HG02885 (cell line): Measurements from ENCODE around the gene LRP2BP.

Experiments used
- ATAC-seq: cut with Tn5 transposase; IDR thresholded peaks from one replicate; pipeline ENCODE4 v1.9.1; 2021; ENCODE audit warnings: mild to moderate bottlenecking; ENCODE audit not compliant: unreplicated experiment, poor library complexity

LRP2BP gene

DNA sequence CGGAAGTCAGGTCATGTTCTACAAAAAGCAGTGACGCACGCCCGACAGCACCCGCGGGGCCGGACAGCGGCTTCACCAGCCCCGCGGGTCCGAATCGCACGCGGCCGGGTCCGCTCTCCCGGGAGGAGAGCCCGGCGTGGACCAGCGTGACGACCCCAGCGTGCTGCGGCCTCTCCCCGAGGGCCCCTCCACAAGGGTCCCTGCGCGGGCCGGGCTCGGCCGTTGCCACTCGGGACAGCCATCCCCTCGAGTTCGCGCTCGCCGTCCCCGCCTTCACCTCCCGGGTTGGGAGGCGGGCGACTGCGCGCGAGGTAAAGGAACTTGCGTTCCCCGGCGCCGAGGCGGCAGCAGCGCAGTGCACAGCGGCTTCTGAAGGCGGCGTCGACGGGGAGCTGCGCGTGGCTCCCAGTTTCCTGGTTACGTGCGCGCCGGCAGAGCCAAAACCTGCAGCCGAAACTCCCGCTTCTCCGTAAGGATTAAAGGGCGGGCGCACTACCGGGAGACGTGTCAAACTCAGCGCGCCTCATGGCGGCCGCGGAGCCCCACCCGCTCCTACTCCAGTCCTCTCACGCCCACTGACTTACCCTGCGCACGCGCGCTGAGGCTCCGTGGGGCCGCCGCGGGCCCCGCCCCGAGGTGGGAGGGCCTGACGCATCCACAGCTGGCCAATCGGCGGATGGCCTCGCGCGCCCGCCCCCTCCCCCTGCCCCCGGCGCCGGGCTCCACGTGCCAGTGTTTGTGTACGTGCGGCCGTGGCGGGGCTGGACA, 416 bp upstream of the LRP2BP start:
- ATAC-seq: peak; percentile 81

- ATAC-seq: no peak
These were observed 1.0 kb downstream of the LRP2BP start for GRCh38 chr4:185394568-185395237.

DNA sequence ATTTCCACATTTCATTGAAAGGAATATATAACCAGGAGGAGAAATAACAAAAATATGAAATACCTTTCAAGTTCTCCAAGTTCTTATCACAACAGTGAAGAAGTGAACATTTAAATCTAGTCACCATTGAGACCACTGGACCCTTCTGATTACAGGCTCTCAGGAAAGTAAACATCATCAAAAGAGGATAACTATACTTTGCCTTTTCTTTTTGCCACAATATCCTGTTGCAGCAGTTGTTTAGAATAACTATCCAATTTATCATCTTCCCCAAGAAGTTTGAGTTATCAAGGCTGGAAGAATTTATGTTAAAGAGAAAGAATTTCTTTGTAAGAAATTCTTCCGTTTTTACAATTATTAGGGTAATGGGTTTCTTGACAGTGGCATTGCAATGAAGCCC, 3.6 kb downstream of the LRP2BP start:
- ATAC-seq: no peak

GRCh38 chr4:185390941-185391340, 4.8 kb downstream of the LRP2BP start:
- ATAC-seq: no peak

- ATAC-seq: no peak
These were observed 7.8 kb downstream of the LRP2BP start for GRCh38 chr4:185387957-185388356.

GRCh38 chr4:185384930-185385331, 10.8 kb downstream of the LRP2BP start:
- ATAC-seq: no peak

GRCh38 chr4:185384061-185384460, 11.7 kb downstream of the LRP2BP start:
- ATAC-seq: no peak

DNA sequence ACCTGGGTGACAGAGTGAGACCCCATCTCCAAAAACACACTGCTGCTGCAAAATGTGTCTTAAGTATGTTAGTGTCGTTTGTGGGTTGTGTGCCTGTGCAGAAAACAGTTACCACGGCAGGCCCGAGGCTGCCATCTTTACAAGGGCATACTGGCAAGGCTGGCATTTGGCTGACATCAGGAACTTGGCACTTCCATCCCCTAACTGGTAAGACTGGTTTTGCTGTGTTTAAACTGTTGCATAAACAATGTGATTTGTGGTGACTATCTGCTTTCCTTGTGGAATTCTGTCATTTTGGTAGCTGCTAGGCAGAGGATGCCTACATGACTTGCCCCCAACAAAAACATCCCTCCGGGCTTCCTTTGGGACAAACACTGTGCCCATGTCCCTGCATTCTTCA, 12.3 kb downstream of the LRP2BP start:
- no peak for ATAC-seq

- no peak for ATAC-seq
These were observed 13.0 kb downstream of the LRP2BP start for GRCh38 chr4:185382754-185383153.

DNA sequence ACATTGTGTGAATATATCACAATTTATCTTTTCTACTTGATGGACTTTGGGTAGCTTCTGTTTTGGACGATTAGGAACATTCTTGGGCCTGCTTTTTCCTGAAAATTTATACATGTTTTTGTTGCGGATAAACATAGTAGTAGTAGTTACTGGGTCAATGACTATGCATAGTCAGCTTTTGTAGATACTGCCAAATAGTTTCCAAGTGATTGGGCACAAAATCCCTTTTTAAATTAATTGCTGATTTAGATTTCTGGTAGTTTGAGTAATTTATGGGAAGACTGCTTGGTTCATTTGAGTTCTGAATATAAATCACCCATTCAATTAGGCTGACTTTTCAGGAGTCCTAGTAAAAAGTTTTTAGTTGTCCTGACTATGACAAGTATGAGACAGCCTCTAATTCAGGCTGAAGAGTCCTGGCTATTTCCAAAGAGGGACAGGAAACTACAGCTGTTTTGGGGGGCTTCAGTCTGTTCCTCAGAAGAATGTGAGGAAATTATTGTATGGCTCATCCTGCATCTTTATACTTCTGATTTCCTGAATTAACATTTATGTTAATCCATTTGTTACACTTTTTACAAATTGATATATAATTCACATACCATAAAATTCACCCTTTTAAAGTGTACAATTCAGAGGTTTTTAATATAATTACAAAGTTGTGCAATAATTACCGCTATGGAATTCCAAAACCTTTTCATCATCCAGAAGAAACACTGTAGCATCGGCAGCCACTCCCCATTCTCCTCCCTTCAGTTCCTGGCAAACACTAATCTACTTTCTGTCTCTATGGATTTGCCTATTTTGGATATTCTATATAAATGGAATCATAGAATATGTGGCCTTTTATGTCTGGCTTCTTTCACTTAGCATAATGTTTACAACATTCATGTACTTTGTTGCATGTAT, 14.2 kb downstream of the LRP2BP start:
- ATAC-seq: no peak

- no peak for ATAC-seq
These were observed 15.4 kb downstream of the LRP2BP start for GRCh38 chr4:185380320-185380719.

DNA sequence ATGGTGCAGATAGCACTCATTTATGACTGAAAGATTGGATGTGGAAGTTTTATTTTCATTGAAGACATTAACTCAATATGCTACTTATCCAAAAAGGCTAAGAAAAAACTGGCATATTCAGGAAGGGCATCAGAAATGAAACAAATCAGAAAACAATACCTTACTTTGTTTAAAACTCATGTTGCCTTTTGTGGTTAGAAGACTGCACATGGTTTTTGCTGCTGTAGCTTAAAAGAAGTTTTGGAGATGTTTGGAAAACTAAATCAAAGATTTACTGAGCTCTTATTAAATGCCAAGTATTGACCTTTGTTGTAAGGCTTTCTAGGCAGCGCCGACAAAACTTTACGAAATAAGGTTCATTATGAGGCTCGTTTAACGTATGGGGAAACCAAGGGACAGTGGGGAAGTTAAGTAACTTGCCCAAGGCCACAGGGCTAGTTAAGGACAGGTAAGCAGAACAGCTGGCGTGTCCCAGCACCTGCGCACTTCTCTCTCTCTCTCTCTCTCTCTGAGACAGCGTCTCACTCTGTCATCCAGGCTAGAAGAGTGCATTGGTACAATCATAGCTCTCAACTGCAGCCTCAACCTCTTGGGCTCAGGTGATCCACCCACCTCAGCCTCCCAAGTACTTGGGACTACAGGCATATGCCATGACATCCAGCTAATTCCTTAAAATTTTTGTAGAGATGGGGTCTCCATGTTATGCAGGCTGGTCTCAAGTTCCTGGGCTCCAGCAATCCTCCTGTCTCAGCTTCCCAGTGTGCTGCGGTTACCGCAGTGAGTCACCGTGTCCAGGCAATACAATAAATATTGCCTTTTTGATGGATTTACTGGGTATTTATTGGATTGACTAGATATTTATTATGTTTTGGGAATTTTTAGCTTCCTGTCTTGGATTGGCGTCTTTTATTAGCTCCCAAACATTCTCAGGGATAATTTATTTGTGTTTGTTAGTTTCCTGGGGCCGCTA, 16.1 kb downstream of the LRP2BP start:
- no peak for ATAC-seq

DNA sequence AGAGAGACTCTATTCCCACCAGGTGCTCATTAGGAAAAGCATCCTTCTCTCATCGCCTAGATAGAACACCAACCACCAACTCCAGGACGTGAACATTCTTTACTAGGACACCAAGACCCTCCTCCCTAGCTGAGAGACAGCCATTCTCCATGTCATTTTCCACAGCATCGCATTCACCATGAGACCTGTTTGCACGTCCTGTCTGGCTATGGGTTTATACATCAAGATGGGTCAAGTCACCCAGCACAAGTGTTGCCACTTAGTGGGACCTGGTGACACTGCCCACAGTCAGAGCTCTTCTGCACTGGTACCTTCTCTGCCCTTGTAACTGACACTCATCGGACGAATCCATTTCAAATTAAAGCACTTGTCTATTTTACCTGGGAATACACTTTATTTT, 17.5 kb downstream of the LRP2BP start:
- no peak for ATAC-seq

GRCh38 chr4:185374573-185374972, 21.2 kb downstream of the LRP2BP start:
- no peak for ATAC-seq

- ATAC-seq: no peak
These were observed 21.7 kb downstream of the LRP2BP start for GRCh38 chr4:185374027-185374426.

- no peak for ATAC-seq
These were observed 24.0 kb downstream of the LRP2BP start for GRCh38 chr4:185371702-185372101.

DNA sequence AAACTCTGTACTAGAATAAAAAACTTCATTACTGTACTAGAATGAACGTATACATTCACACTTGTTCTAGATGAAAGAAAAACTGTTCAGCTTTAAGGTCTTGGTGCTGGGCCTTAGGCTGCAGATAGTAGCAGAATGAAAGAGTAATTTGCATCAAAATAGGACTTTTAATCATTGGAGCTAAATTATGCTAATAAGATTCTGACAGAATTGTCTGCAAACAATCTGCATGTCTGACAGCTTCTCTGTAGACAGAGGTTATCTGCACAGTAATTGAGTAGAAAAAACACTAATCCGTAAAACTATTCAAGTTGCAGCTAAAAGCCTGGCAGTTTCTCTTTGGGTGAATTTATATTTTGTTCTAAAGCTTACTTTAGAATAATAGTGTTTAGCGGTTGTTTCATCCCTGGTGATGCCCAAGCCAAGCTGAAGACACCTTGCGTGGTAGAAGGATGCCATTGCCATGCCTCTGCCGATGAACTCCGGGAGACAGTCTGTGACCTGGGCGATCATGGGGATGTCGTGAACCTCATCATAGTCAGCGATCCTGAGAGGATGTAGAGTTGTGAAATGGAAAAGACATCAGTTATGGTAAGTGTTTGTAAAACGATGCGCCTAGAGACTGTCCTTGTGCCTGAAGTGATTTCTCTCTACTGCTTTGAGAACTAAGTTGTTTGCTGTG, 25.3 kb downstream of the LRP2BP start:
- ATAC-seq: no peak

GRCh38 chr4:185369731-185370130, 26.0 kb downstream of the LRP2BP start:
- no peak for ATAC-seq

DNA sequence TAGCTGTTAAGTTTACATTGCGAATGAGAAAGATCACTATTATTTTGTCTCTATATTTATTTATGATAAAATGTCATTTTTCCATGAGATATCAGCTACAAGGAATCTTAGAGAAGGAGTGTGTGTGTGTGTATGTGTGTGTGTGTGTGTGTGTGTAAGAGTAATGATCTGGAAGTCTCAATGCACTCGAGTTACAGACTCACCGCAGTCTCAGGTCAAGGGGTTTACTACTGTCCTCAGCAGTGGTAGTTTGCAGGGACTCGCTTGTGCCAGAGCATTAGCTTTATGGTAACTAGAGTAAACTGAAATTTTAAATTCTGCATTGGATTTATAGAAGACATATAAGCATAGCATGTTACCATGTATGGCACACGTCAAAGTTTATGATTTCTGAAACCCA, 30.8 kb downstream of the LRP2BP start:
- no peak for ATAC-seq
